Measurements from ENCODE around the gene ETHE1. TPM values are rescaled to one million over a fixed set of nuclear protein-coding genes. Genes with fewer than 3 reads are reported as not detected.

ETHE1 gene
- total and polyA plus RNA-seq, 2 of the 8 experiments (the other 6 are each of a cell fraction or from before 2014, with no cell fraction given) = 19.9 to 96.0 TPM

DNA sequence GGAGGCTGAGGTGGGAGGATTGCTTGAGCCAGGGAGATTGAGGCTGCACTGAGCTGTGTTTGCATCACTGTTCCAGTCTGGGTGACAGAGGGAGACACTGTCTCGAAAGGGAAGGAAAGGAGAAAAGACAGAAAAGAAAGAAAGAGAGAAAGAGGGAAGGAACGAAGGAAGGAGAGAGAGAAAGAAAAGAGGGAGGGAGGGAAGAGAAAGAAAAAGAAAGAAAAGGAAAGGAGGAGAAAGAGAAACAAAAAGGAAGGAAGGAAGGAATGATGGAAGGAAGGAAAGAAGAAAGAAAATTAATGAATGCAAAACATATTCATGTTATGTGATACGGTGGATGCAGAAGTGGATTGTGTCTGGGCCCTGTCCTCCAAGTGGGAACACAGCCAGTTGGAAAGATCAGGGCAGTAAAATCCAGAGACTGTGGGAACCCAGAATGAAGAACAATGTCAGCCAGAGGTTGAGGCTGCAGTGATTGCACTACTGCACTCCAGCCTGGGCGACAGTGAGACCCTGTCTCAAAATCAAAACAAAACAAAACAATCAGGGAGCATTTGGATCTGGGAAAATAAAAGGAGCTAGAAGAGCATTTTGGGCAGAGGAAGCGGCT lies 28.7 kb downstream of the ETHE1 start (continued):
- TF ChIP-seq, protein P1, sequence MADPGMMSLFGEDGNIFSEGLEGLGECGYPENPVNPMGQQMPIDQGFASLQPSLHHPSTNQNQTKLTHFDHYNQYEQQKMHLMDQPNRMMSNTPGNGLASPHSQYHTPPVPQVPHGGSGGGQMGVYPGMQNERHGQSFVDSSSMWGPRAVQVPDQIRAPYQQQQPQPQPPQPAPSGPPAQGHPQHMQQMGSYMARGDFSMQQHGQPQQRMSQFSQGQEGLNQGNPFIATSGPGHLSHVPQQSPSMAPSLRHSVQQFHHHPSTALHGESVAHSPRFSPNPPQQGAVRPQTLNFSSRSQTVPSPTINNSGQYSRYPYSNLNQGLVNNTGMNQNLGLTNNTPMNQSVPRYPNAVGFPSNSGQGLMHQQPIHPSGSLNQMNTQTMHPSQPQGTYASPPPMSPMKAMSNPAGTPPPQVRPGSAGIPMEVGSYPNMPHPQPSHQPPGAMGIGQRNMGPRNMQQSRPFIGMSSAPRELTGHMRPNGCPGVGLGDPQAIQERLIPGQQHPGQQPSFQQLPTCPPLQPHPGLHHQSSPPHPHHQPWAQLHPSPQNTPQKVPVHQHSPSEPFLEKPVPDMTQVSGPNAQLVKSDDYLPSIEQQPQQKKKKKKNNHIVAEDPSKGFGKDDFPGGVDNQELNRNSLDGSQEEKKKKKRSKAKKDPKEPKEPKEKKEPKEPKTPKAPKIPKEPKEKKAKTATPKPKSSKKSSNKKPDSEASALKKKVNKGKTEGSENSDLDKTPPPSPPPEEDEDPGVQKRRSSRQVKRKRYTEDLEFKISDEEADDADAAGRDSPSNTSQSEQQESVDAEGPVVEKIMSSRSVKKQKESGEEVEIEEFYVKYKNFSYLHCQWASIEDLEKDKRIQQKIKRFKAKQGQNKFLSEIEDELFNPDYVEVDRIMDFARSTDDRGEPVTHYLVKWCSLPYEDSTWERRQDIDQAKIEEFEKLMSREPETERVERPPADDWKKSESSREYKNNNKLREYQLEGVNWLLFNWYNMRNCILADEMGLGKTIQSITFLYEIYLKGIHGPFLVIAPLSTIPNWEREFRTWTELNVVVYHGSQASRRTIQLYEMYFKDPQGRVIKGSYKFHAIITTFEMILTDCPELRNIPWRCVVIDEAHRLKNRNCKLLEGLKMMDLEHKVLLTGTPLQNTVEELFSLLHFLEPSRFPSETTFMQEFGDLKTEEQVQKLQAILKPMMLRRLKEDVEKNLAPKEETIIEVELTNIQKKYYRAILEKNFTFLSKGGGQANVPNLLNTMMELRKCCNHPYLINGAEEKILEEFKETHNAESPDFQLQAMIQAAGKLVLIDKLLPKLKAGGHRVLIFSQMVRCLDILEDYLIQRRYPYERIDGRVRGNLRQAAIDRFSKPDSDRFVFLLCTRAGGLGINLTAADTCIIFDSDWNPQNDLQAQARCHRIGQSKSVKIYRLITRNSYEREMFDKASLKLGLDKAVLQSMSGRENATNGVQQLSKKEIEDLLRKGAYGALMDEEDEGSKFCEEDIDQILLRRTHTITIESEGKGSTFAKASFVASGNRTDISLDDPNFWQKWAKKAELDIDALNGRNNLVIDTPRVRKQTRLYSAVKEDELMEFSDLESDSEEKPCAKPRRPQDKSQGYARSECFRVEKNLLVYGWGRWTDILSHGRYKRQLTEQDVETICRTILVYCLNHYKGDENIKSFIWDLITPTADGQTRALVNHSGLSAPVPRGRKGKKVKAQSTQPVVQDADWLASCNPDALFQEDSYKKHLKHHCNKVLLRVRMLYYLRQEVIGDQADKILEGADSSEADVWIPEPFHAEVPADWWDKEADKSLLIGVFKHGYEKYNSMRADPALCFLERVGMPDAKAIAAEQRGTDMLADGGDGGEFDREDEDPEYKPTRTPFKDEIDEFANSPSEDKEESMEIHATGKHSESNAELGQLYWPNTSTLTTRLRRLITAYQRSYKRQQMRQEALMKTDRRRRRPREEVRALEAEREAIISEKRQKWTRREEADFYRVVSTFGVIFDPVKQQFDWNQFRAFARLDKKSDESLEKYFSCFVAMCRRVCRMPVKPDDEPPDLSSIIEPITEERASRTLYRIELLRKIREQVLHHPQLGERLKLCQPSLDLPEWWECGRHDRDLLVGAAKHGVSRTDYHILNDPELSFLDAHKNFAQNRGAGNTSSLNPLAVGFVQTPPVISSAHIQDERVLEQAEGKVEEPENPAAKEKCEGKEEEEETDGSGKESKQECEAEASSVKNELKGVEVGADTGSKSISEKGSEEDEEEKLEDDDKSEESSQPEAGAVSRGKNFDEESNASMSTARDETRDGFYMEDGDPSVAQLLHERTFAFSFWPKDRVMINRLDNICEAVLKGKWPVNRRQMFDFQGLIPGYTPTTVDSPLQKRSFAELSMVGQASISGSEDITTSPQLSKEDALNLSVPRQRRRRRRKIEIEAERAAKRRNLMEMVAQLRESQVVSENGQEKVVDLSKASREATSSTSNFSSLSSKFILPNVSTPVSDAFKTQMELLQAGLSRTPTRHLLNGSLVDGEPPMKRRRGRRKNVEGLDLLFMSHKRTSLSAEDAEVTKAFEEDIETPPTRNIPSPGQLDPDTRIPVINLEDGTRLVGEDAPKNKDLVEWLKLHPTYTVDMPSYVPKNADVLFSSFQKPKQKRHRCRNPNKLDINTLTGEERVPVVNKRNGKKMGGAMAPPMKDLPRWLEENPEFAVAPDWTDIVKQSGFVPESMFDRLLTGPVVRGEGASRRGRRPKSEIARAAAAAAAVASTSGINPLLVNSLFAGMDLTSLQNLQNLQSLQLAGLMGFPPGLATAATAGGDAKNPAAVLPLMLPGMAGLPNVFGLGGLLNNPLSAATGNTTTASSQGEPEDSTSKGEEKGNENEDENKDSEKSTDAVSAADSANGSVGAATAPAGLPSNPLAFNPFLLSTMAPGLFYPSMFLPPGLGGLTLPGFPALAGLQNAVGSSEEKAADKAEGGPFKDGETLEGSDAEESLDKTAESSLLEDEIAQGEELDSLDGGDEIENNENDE (IDR thresholded peaks at IDR 0.05; ENCODE audit: insufficient replicate concordance, low read length) = no peak
- TF ChIP-seq HDAC6 (IDR thresholded peaks at IDR 0.05; ENCODE audit: low read depth, low read length) (no peak), SP2 (IDR thresholded peaks at IDR 0.05; ENCODE audit: low read length) (no peak), TBP (IDR thresholded peaks at IDR 0.05; ENCODE audit: low read depth, low read length) (no peak), CHD1 (IDR thresholded peaks at IDR 0.05; ENCODE audit: low read depth, low read length) (no peak), SRF (IDR thresholded peaks at IDR 0.05; ENCODE audit: low read depth, low read length) (no peak), CHD2 (IDR thresholded peaks at IDR 0.05; ENCODE audit: low read length) (no peak), SIX5 (IDR thresholded peaks at IDR 0.05; ENCODE audit: low read depth, low read length) (no peak), RAD21 (IDR thresholded peaks at IDR 0.05 in 1 of 2, conservative IDR thresholded peaks at IDR 0.05 in 1 of 2; ENCODE audit: low read depth in 2 of 2, low read length in 2 of 2) (no peak), KDM5A (IDR thresholded peaks at IDR 0.05; ENCODE audit: low read length) (no peak), POLR2AphosphoS5 (IDR thresholded peaks at IDR 0.05; ENCODE audit: low read depth, low read length) (no peak), CBX5 (IDR thresholded peaks at IDR 0.05; ENCODE audit: low read depth, low read length) (no peak)

Measured in H1 (cell line).